ENCODE results near the gene GALNT7. TPM values are rescaled to one million over a fixed set of nuclear protein-coding genes. Genes with fewer than 3 reads are reported as not detected.

Gene GALNT7
- total and polyA plus RNA-seq, 2 donors (not counting 3 experiments of a cell fraction or from before 2014, with no cell fraction given) = 19.6 to 54.6 TPM

- CTCF ChIA-PET = no interaction called here
Observed at GRCh38 chr4:173205656-173206055, 37.0 kb downstream of the GALNT7 start.

GRCh38 chr4:173208420-173208819 is 39.8 kb downstream of the GALNT7 start:
- H3K4me1 ChIP-seq (ENCODE audit: control insufficient read depth, extremely low read depth, insufficient read depth, low read length) = peaks cover 24% of the 10 kb centered on the region
- intact Hi-C loops (cut with micrococcal nuclease) (no loop called here), dilution Hi-C loops (cut with MboI; ENCODE audit: extremely low pct_ligation_motif_present, low sequenced_read_pairs) (no loop called here)
- H3K4me3 ChIP-seq (replicated peaks in 1 of 3; ENCODE audit: insufficient read depth in 1 of 3, low read depth in 1 of 3, low read length in 3 of 3) = no peak overlapping the region
- POLR2A ChIA-PET = no interaction called here
- DNase-seq (ENCODE audit: low read depth, low spot score) (no peak), FAIRE-seq (no peak)
- no peaks in the 10 kb centered on the region for H3K36me3 ChIP-seq (ENCODE audit: control insufficient read depth in 2 of 2, extremely low read depth in 1 of 2, insufficient read depth in 2 of 2, low read length in 2 of 2)
- H3K79me2 ChIP-seq (ENCODE audit: control insufficient read depth, insufficient read depth, low read length) = peaks cover 2% of the 10 kb centered on the region
- BruUV-seq (replicated peaks) = no TSS peak
- TF ChIP-seq GATA2 (IDR thresholded peaks at IDR 0.05; ENCODE audit: insufficient read depth, insufficient read length, low read depth, low read length) = no peak
- no peak for TF ChIP-seq JUN (IDR thresholded peaks at IDR 0.05; ENCODE audit: borderline replicate concordance, insufficient read depth, insufficient read length, low read depth)
- TF ChIP-seq MYC (IDR thresholded peaks at IDR 0.05; ENCODE audit: low read depth, low read length) = no peak
- TF ChIP-seq POLR2AphosphoS5 (IDR thresholded peaks at IDR 0.05; ENCODE audit: insufficient read depth, low read depth, low read length) = no peak
- no peak for TF ChIP-seq EZH2 (IDR thresholded peaks at IDR 0.05; ENCODE audit: borderline replicate concordance, low read depth, low read length, severe bottlenecking)
- no peak for TF ChIP-seq FOS (IDR thresholded peaks at IDR 0.05; ENCODE audit: borderline replicate concordance, insufficient read depth, low read length)
- no peak for TF ChIP-seq CTCF (IDR thresholded peaks at IDR 0.05; ENCODE audit: extremely low read depth in 1 of 2, insufficient read depth in 1 of 2, low read depth in 1 of 2, low read length in 2 of 2)
- TF ChIP-seq MAX (IDR thresholded peaks at IDR 0.05; ENCODE audit: insufficient read depth, insufficient read length) = no peak
- TF ChIP-seq POLR2A (IDR thresholded peaks at IDR 0.05; ENCODE audit: low read depth, low read length) = no peak
- no peak overlapping the region for H3K27ac ChIP-seq (ENCODE audit: insufficient read depth, low read depth, low read length)
- no peaks in the 10 kb centered on the region for H3K9me3 ChIP-seq (replicated peaks; ENCODE audit: control insufficient read depth, insufficient read depth, low read length)
- H4K20me1 ChIP-seq (replicated peaks; ENCODE audit: control insufficient read depth, extremely low read depth, insufficient read depth, low read length) = no peaks in the 10 kb centered on the region
- H3K9ac ChIP-seq (replicated peaks; ENCODE audit: extremely low read depth, insufficient read depth, low read length) = no peak overlapping the region
- no peaks in the 10 kb centered on the region for H3K9me1 ChIP-seq (replicated peaks; ENCODE audit: control insufficient read depth, extremely low read depth, insufficient read depth, low read length)
- CTCF ChIA-PET = no interaction called here
- H3K4me2 ChIP-seq (ENCODE audit: insufficient read depth, low read length) = no peak overlapping the region
- H3K27me3 ChIP-seq (ENCODE audit: control insufficient read depth in 2 of 2, insufficient read depth in 2 of 2, low read length in 2 of 2) = no peaks in the 10 kb centered on the region
- no peak overlapping the region for H2AFZ ChIP-seq (ENCODE audit: low read depth, low read length)

More at GRCh38 chr4:173205656-173206055, 37.0 kb downstream of the GALNT7 start:
- no TSS peak for BruUV-seq (replicated peaks)
- H2AFZ ChIP-seq (ENCODE audit: low read depth, low read length) = no peak overlapping the region
- intact Hi-C loops (cut with micrococcal nuclease) = no loop called here
- TF ChIP-seq MAX (IDR thresholded peaks at IDR 0.05; ENCODE audit: insufficient read depth, insufficient read length) (no peak), MYC (IDR thresholded peaks at IDR 0.05; ENCODE audit: low read depth, low read length) (no peak), EZH2 (IDR thresholded peaks at IDR 0.05; ENCODE audit: borderline replicate concordance, low read depth, low read length, severe bottlenecking) (no peak), GATA2 (IDR thresholded peaks at IDR 0.05; ENCODE audit: insufficient read depth, insufficient read length, low read depth, low read length) (no peak), POLR2A (IDR thresholded peaks at IDR 0.05; ENCODE audit: low read depth, low read length) (no peak), JUN (IDR thresholded peaks at IDR 0.05; ENCODE audit: borderline replicate concordance, insufficient read depth, insufficient read length, low read depth) (no peak), FOS (IDR thresholded peaks at IDR 0.05; ENCODE audit: borderline replicate concordance, insufficient read depth, low read length) (no peak), POLR2AphosphoS5 (IDR thresholded peaks at IDR 0.05; ENCODE audit: insufficient read depth, low read depth, low read length) (no peak)
- peaks cover 11% of the 10 kb centered on the region for H3K4me1 ChIP-seq (ENCODE audit: control insufficient read depth, extremely low read depth, insufficient read depth, low read length)
- no peaks in the 10 kb centered on the region for H3K27me3 ChIP-seq (ENCODE audit: control insufficient read depth in 2 of 2, insufficient read depth in 2 of 2, low read length in 2 of 2)
- dilution Hi-C loops (cut with MboI; ENCODE audit: extremely low pct_ligation_motif_present, low sequenced_read_pairs) = no loop called here
- POLR2A ChIA-PET = no interaction called here
- H3K9me1 ChIP-seq (replicated peaks; ENCODE audit: control insufficient read depth, extremely low read depth, insufficient read depth, low read length) = no peaks in the 10 kb centered on the region
- H3K4me2 ChIP-seq (ENCODE audit: insufficient read depth, low read length) = no peak overlapping the region
- no peaks in the 10 kb centered on the region for H3K36me3 ChIP-seq (ENCODE audit: control insufficient read depth in 2 of 2, extremely low read depth in 1 of 2, insufficient read depth in 2 of 2, low read length in 2 of 2)
- no peak overlapping the region for H3K4me3 ChIP-seq (replicated peaks in 1 of 3; ENCODE audit: insufficient read depth in 1 of 3, low read depth in 1 of 3, low read length in 3 of 3)
- H4K20me1 ChIP-seq (replicated peaks; ENCODE audit: control insufficient read depth, extremely low read depth, insufficient read depth, low read length) = no peaks in the 10 kb centered on the region
- H3K27ac ChIP-seq (ENCODE audit: insufficient read depth, low read depth, low read length) = no peak overlapping the region
- no peak overlapping the region for H3K9ac ChIP-seq (replicated peaks; ENCODE audit: extremely low read depth, insufficient read depth, low read length)
- no peak for DNase-seq (ENCODE audit: low read depth, low spot score)
- H3K9me3 ChIP-seq (replicated peaks; ENCODE audit: control insufficient read depth, insufficient read depth, low read length) = no peaks in the 10 kb centered on the region
- H3K79me2 ChIP-seq (ENCODE audit: control insufficient read depth, insufficient read depth, low read length) = peaks cover 2% of the 10 kb centered on the region
- no peak for FAIRE-seq

All from endothelial cell of umbilical vein (primary cell).